Uterus (tissue), 4 donors: ENCODE data around the gene OPCML. TPM values are rescaled to one million over a fixed set of nuclear protein-coding genes. Genes with fewer than 3 reads are reported as not detected.

Experiments
- DNase-seq, 2 donors: peaks; one replicate each; pipeline ENCODE4 v3.0.0-alpha.2; 2019 to 2020
- H3K27ac ChIP-seq, 2 donors: fragments of 200-600 bp; sonication (generic); 1 replicate in 1 of 2; 2 replicates in 1 of 2; pipeline ENCODE4 v1.5.1; 2016 to 2018
- H3K27me3 ChIP-seq, 2 donors: fragments of 200-600 bp; sonication (generic); one replicate each; pipeline ENCODE4 v1.5.1; 2018 to 2019; ENCODE audit warnings: control low read depth in 1 of 2
- H3K36me3 ChIP-seq, 2 donors: fragments of 200-600 bp; sonication (generic); one replicate each; pipeline ENCODE4 v1.5.1; 2019; ENCODE audit warnings: control low read depth in 1 of 2
- H3K4me1 ChIP-seq, 2 donors: fragments of 200-600 bp; sonication (generic); one replicate each; pipeline ENCODE4 v1.5.1; 2018 to 2019; ENCODE audit warnings: control low read depth in 1 of 2
- H3K4me3 ChIP-seq, 2 donors: fragments of 200-600 bp; sonication (generic); 1 replicate in 1 of 2; 2 replicates in 1 of 2; pipeline ENCODE4 v1.5.1; 2018 to 2019; ENCODE audit warnings: mild to moderate bottlenecking in 1 of 2
- H3K9me3 ChIP-seq, 2 donors: fragments of 200-600 bp; sonication (generic); one replicate each; pipeline ENCODE4 v1.5.1; 2019; ENCODE audit warnings: control low read depth in 1 of 2
- POLR2A ChIP-seq, 2 donors: fragments of 450-650 bp; IDR thresholded peaks; one replicate each; pipeline ENCODE4 v1.6.1; 2016; ENCODE audit warnings: antibody characterized with exemption in 2 of 2, mild to moderate bottlenecking in 1 of 2, moderate library complexity in 1 of 2
- intact Hi-C: fragments of 100-400 bp; cut with DNase I; formaldehyde crosslinking; loops from one replicate; pipeline ENCODE4 v1.15.1; 2023; ENCODE audit warnings: low total_unique reads
- total RNA-seq, 4 donors: library from RNA; depleted of rRNA in 3 of 4; stranded (reverse); fragments of >200 nt in 3 of 4; gene quantifications; one replicate each; pipeline versions ENCODE4 v1.1.0 to v1.2.4, GENCODE V29; 2014 to 2023
- TF ChIP-seq, protein P1 (sequence below), 4 experiments: fragments of 200-600 bp in 2 of 4; fragments of 450-650 bp in 2 of 4; sonication (generic) in 2 of 4; IDR thresholded peaks; one replicate each; pipeline ENCODE4 v1.5.1; 2016 to 2019; ENCODE audit warnings: antibody characterized with exemption in 4 of 4, mild to moderate bottlenecking in 2 of 4, moderate library complexity in 1 of 4
- donor health status: DM: yes; HTN: yes; CAD: no.

OPCML gene
- total RNA-seq, 4 donors from 2014 or later, result under 0.01 to 3.9 (median 1.7) TPM

DNA sequence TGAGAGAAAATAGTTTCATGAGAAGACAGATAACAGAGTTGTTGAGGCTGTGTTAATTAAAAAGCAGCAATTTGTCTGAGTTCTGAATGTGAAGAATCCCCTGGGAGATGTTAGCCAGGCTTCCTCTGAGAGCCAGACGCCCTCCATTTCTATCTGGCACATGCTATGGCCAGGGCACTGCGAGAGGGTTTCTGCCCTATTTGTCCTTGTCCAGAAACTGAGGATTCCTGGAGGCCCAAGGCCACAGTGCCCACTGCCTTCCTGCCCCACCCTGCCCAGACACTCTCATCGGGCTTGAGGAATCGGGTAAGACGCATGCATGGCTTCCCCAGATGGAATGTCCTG, 484.6 kb downstream of the OPCML start:
- no peak overlapping the region for H3K27ac ChIP-seq
- no peak for TF ChIP-seq POLR2A (IDR thresholded peaks at IDR 0.05)
- TF ChIP-seq, protein P1, sequence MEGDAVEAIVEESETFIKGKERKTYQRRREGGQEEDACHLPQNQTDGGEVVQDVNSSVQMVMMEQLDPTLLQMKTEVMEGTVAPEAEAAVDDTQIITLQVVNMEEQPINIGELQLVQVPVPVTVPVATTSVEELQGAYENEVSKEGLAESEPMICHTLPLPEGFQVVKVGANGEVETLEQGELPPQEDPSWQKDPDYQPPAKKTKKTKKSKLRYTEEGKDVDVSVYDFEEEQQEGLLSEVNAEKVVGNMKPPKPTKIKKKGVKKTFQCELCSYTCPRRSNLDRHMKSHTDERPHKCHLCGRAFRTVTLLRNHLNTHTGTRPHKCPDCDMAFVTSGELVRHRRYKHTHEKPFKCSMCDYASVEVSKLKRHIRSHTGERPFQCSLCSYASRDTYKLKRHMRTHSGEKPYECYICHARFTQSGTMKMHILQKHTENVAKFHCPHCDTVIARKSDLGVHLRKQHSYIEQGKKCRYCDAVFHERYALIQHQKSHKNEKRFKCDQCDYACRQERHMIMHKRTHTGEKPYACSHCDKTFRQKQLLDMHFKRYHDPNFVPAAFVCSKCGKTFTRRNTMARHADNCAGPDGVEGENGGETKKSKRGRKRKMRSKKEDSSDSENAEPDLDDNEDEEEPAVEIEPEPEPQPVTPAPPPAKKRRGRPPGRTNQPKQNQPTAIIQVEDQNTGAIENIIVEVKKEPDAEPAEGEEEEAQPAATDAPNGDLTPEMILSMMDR (IDR thresholded peaks at IDR 0.05), result no peak
- no peaks in the 10 kb centered on the region for H3K4me1 ChIP-seq
- no peaks in the 10 kb centered on the region for H3K27me3 ChIP-seq
- H3K36me3 ChIP-seq, result no peaks in the 10 kb centered on the region
- no peaks in the 10 kb centered on the region for H3K9me3 ChIP-seq
- intact Hi-C loops, result no loop called here
- no peak overlapping the region for H3K4me3 ChIP-seq
- no peak for DNase-seq

DNA sequence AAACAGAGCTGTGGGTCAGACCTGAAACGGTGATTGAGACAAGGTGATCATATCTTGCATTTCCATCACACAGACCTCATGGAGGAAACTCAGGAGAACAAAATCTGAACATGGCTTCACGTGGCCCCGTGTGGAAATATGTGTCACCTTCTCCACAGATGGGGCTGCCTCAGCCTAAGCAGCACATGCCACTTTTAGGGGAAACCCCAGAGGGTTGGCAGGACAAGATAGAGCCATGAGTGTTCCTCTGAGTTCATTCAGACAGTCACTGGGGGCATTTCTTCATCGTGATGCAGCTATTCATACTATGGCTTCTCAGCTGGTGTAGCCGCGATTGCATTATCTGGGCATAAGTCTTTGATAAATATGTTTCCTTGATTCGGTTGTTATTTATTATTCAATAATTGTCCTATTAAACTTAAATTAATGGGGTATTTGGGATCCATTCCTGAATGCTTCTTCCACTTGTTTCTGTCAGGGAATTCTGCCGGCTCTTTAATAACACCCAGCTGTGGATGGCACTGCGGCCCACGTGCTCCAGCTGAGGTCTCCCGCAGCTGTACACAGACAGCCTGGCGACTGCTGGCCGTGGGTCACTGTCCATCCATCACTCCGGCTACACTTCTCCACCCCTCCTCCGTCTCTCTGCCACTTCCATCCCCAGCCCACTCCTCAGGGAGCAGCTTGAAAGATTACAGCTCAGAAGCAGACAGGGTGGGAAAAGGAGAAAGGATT, 485.1 kb downstream of the OPCML start:
- no peaks in the 10 kb centered on the region for H3K27me3 ChIP-seq
- no peak overlapping the region for H3K27ac ChIP-seq

DNA sequence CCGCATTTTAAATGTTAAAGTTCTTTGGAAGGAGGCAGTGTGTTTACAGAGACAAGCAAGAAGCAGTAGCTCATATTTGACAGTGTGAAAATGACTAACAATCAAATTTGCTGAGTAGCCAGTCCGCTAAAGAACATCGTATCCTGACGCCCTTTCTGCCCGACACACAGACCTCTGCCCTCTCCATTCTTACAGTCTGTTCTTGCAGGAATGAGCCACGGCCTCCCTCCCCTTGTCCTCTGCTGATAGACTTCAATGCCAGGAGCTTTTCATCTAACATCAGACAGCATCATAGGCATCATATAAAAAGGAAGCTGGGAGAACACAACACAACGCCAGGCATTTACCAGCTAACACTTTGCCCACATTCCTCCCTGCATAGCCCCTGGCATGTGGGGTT, 486.0 kb downstream of the OPCML start:
- no peaks in the 10 kb centered on the region for H3K27me3 ChIP-seq
- DNase-seq, result no peak
- no peaks in the 10 kb centered on the region for H3K4me1 ChIP-seq
- H3K27ac ChIP-seq, result no peak overlapping the region
- intact Hi-C loops, result no loop called here
- no peak overlapping the region for H3K4me3 ChIP-seq
- TF ChIP-seq, protein P1 (IDR thresholded peaks at IDR 0.05), result no peak
- no peak for TF ChIP-seq POLR2A (IDR thresholded peaks at IDR 0.05)
- H3K36me3 ChIP-seq, result no peaks in the 10 kb centered on the region
- no peaks in the 10 kb centered on the region for H3K9me3 ChIP-seq

More for the DNA sequence above, 485.1 kb downstream of the OPCML start:
- Histone ChIP-seq H3K9me3 (no peaks in the 10 kb centered on the region), H3K36me3 (no peaks in the 10 kb centered on the region), H3K4me1 (no peaks in the 10 kb centered on the region), H3K4me3 (no peak overlapping the region)
- DNase-seq, result no peak
- intact Hi-C loops, result no loop called here
- TF ChIP-seq POLR2A (IDR thresholded peaks at IDR 0.05), result no peak
- TF ChIP-seq, protein P1 (IDR thresholded peaks at IDR 0.05), result no peak

DNA sequence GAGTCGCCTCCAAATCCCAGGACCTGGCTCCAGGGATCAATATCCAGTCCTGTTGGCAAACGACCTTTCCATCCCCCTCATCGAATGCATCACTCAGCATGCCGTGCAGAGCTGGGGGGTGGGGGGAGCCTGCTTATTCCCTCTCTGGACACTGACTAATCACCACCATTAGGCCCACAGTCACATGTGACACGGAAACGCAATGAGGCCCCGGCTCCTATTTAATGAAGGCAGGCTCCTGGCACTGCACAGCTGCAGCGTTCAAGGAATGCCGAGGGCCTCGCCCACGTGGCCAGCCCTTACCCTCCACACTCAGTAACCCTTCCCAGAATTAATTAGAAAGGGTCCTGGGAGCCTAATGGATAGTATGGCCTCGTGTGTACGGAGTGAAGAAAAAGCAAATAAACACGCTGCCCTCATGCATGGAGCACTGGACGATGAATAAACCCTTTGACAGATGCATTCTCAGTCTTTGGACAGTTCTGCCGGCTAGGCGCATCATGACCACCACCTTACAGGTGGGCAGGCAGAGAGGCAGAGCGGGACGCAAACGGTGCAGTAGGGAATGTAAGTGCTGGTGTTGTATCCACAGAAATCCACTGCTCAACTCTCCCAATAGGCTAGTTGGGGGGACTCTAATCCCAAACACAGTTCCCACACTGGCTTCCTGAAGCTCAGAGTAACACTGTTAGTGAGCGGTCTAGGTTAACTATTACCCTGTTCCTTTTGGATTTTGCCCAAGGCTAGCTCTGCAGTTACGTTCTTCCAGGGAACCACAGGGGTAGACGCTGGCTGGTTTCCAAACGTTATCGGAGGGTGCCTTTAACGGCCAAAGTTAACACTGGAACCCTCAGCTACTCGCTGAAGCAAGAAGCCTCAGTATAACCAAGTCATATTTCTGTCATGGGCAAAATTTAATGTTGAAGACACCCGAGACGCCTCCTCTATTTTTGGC, 490.1 kb downstream of the OPCML start:
- Histone ChIP-seq H3K27me3 (no peaks in the 10 kb centered on the region), H3K4me3 (no peak overlapping the region), H3K36me3 (no peaks in the 10 kb centered on the region), H3K4me1 (no peaks in the 10 kb centered on the region), H3K27ac (no peak overlapping the region), H3K9me3 (no peaks in the 10 kb centered on the region)
- intact Hi-C loops, result no loop called here
- TF ChIP-seq, protein P1 (IDR thresholded peaks at IDR 0.05), result no peak
- TF ChIP-seq POLR2A (IDR thresholded peaks at IDR 0.05), result no peak
- DNase-seq, result no peak

DNA sequence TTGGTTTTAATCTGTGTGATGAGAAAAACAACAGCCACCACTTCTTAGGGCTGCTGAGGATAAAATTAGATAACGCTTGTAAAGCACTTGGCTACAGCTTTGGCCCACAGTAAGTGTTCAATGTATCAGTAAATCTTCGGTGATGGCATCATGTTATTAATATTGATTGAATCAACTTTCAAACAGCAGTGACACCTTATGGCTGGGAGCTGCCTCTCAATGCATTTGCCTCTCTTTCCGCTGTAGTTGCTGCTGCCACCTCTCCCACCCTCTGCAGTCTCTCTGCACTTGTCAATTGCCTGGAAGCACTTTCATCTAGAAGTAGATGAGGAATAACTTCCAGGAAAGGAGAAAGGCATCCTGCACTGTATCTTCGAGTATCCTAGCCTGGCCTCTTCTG, 491.1 kb downstream of the OPCML start:
- intact Hi-C loops, result no loop called here
- DNase-seq, result no peak
- no peak overlapping the region for H3K27ac ChIP-seq
- TF ChIP-seq, protein P1 (IDR thresholded peaks at IDR 0.05), result no peak
- TF ChIP-seq POLR2A (IDR thresholded peaks at IDR 0.05), result no peak
- H3K36me3 ChIP-seq, result no peaks in the 10 kb centered on the region
- no peaks in the 10 kb centered on the region for H3K4me1 ChIP-seq
- H3K9me3 ChIP-seq, result no peaks in the 10 kb centered on the region
- no peaks in the 10 kb centered on the region for H3K27me3 ChIP-seq
- no peak overlapping the region for H3K4me3 ChIP-seq
